NT2/D1 (cell line): ENCODE measurements around the gene WDFY3.
A peak's percentile ranks its signal among the peaks of the same experiment; 100 is the strongest.

Source experiments
- DNase-seq: peaks from one replicate; pipeline ENCODE4 v3.0.0-alpha.2; 2011; ENCODE audit warnings: low read depth, low spot score
- H3K27me3 ChIP-seq: 2 replicates; pipeline ENCODE4 v1.6.0; 2011; ENCODE audit warnings: mild to moderate bottlenecking; ENCODE audit not compliant: insufficient read length, insufficient read depth
- H3K36me3 ChIP-seq: 2 replicates; pipeline ENCODE4 v1.6.1; 2011; ENCODE audit warnings: mild to moderate bottlenecking, low read length, mixed read lengths; ENCODE audit not compliant: insufficient read depth, insufficient read length
- H3K4me1 ChIP-seq: 2 replicates; pipeline ENCODE4 v1.5.1; 2011; ENCODE audit not compliant: insufficient read depth, insufficient read length
- H3K4me3 ChIP-seq: 2 replicates; pipeline ENCODE4 v1.5.1; 2011; ENCODE audit warnings: low read depth; ENCODE audit not compliant: insufficient read length
- H3K9ac ChIP-seq: 2 replicates; pipeline ENCODE4 v1.6.0; 2011; ENCODE audit warnings: low read depth; ENCODE audit not compliant: insufficient read length
- H3K9me3 ChIP-seq: 2 replicates; pipeline ENCODE4 v1.5.1; 2011; ENCODE audit warnings: mild to moderate bottlenecking, low read length; ENCODE audit not compliant: insufficient read depth
- SUZ12 ChIP-seq: IDR thresholded peaks from 2 replicates; pipeline ENCODE4 v1.6.1; 2011; ENCODE audit not compliant: insufficient read length, insufficient read depth; ENCODE audit errors: extremely low read depth
- YY1 ChIP-seq: IDR thresholded peaks from 2 replicates; pipeline ENCODE4 v1.6.1; 2011; ENCODE audit not compliant: insufficient read length, insufficient read depth
- ZNF274 ChIP-seq: IDR thresholded peaks from 2 replicates; pipeline ENCODE4 v1.6.1; 2011; ENCODE audit warnings: mild to moderate bottlenecking, low read depth, low read length

Gene WDFY3

DNA sequence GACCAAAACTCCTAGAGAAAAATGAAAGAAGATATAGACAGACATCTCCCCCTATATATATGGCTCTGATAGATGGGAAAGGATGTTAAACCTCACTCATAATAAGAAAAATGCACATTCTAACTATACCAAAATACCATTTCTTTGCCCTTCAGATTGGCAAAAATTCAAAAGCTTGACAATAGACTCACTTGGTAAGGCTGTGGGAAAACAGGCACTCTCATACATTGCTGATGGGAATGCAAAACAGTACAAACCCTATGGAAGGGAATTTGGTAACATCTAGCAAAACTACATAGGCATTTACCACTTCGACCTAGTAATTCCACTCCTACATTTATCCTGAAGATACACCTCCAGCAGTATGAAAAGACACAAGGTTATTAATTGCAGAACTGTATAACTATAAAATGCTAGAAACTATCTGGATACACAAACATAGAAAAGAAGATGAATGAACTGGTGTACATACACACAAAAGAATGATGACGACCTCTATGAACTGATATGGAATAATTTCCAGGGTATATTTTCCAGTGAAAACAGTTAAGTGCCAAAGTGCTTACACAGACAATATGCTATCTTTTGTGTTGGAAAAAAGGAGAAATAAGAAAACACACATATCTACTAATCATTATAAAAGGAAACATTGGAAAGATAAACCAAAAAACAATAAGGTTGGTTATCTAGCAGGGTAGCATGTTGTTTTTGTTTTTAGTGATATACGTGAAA is 48.5 kb downstream of the WDFY3 start:
- no peaks in the 10 kb centered on the region for H3K27me3 ChIP-seq
- no peaks in the 10 kb centered on the region for H3K9me3 ChIP-seq
- no peak for DNase-seq
- no peaks in the 10 kb centered on the region for H3K36me3 ChIP-seq
- H3K4me3 ChIP-seq, result no peak overlapping the region
- no peak overlapping the region for H3K9ac ChIP-seq
- no peaks in the 10 kb centered on the region for H3K4me1 ChIP-seq
- TF ChIP-seq YY1, result no peak
- TF ChIP-seq SUZ12, result no peak
- TF ChIP-seq ZNF274, result no peak

DNA sequence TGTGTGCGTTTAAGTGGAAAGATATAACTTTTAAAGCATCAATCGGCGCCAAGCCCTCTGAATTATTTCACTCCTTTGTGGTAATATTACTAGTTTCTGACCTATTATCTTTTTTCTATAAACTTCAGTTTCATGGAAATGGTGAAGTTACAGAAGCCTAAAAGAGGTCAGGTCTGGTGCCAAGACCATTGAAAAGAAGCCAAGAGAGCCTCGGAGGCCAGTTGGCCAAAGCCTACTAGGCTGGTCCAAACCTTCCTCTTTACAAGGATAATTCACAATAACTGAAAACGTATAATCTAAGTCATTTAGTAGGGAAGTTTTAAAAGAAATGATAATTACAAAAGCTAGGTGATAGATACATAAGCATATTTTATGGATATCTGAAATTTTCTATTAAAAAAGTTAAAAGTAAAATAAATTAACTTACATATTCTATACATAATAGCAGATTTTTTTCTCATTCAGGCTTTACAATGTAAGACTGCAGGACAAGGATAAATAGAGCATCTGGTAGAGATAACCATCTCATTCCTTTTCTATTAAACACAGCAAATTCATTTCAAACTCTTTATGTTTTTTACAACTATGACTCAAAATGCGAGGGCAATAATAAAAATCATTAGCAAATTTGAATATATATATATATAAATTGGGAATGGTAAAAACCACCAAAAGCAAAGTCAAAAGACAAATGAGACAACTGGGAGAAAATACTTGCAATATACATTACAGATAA is 49.2 kb downstream of the WDFY3 start:
- no peaks in the 10 kb centered on the region for H3K9me3 ChIP-seq
- no peaks in the 10 kb centered on the region for H3K36me3 ChIP-seq
- TF ChIP-seq YY1 (no peak), ZNF274 (no peak), SUZ12 (no peak)
- no peak overlapping the region for H3K4me3 ChIP-seq
- H3K9ac ChIP-seq, result no peak overlapping the region
- no peak for DNase-seq
- H3K27me3 ChIP-seq, result no peaks in the 10 kb centered on the region
- H3K4me1 ChIP-seq, result no peaks in the 10 kb centered on the region

- Histone ChIP-seq H3K4me3 (no peak overlapping the region), H3K4me1 (no peaks in the 10 kb centered on the region), H3K27me3 (no peaks in the 10 kb centered on the region), H3K36me3 (no peaks in the 10 kb centered on the region), H3K9ac (no peak overlapping the region), H3K9me3 (no peaks in the 10 kb centered on the region)
- peak; percentile 8 for DNase-seq
- TF ChIP-seq YY1, result no peak
- no peak for TF ChIP-seq SUZ12
- TF ChIP-seq ZNF274, result no peak
These were observed 50.3 kb downstream of the WDFY3 start for GRCh38 chr4:84916227-84916626.

DNA sequence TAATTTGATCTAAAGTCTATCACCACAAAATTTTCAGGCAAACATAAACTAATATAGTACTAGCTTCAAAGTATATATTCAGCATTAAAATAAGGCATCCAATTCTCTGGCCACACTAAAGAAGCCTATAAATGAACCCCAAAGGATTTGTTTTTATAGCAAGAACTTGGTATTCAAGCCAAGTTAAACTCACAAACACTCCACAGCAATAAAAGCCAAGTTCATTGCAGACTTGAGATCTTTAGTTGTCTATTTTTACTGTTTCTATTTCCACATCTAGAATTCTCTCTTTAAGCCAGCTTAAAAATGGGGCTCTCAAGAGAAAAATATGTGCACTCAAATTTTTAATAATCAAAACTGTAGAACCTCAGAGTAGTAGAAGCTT is 51.1 kb downstream of the WDFY3 start:
- H3K27me3 ChIP-seq, result no peaks in the 10 kb centered on the region
- H3K9ac ChIP-seq, result no peak overlapping the region
- DNase-seq, result no peak
- TF ChIP-seq ZNF274 (no peak), SUZ12 (no peak)
- H3K4me3 ChIP-seq, result no peak overlapping the region
- H3K36me3 ChIP-seq, result no peaks in the 10 kb centered on the region
- no peaks in the 10 kb centered on the region for H3K4me1 ChIP-seq
- no peaks in the 10 kb centered on the region for H3K9me3 ChIP-seq

- H3K9me3 ChIP-seq, result no peaks in the 10 kb centered on the region
- no peak overlapping the region for H3K9ac ChIP-seq
- TF ChIP-seq ZNF274 (no peak), YY1 (no peak), SUZ12 (no peak)
- no peak overlapping the region for H3K4me3 ChIP-seq
- no peak for DNase-seq
- no peaks in the 10 kb centered on the region for H3K36me3 ChIP-seq
- H3K4me1 ChIP-seq, result no peaks in the 10 kb centered on the region
- H3K27me3 ChIP-seq, result no peaks in the 10 kb centered on the region
These were observed 51.6 kb downstream of the WDFY3 start for GRCh38 chr4:84914686-84915395.

- Histone ChIP-seq H3K9me3 (no peaks in the 10 kb centered on the region), H3K27me3 (no peaks in the 10 kb centered on the region), H3K36me3 (no peaks in the 10 kb centered on the region), H3K9ac (no peak overlapping the region), H3K4me3 (no peak overlapping the region), H3K4me1 (no peaks in the 10 kb centered on the region)
- no peak for DNase-seq
- TF ChIP-seq ZNF274, result no peak
- TF ChIP-seq SUZ12, result no peak
- no peak for TF ChIP-seq YY1
These were observed 53.3 kb downstream of the WDFY3 start for GRCh38 chr4:84913176-84913575.

- no peak overlapping the region for H3K4me3 ChIP-seq
- DNase-seq, result no peak
- no peaks in the 10 kb centered on the region for H3K9me3 ChIP-seq
- TF ChIP-seq SUZ12 (no peak), ZNF274 (no peak), YY1 (no peak)
- no peaks in the 10 kb centered on the region for H3K4me1 ChIP-seq
- H3K9ac ChIP-seq, result no peak overlapping the region
- no peaks in the 10 kb centered on the region for H3K27me3 ChIP-seq
- H3K36me3 ChIP-seq, result no peaks in the 10 kb centered on the region
These were observed 53.7 kb downstream of the WDFY3 start for GRCh38 chr4:84912741-84913140.
